Gastroesophageal sphincter (tissue), 3 donors: Measurements from ENCODE around the gene GPR39.

ENCODE experiments used
- EP300 ChIP-seq: sonication (generic); formaldehyde crosslinking; IDR thresholded peaks from one replicate; pipeline ENCODE4 v1.6.1; 2017; ENCODE audit warnings: antibody characterized with exemption, mild to moderate bottlenecking
- POLR2A ChIP-seq, 2 donors: fragments of 450-650 bp; IDR thresholded peaks; one replicate each; pipeline ENCODE4 v1.6.1; 2017; ENCODE audit warnings: antibody characterized with exemption in 2 of 2, mild to moderate bottlenecking in 2 of 2, moderate library complexity in 1 of 2
- POLR2AphosphoS5 ChIP-seq: sonication (generic); formaldehyde crosslinking; IDR thresholded peaks from one replicate; pipeline ENCODE4 v1.6.1; 2017; ENCODE audit warnings: antibody characterized with exemption
- TF ChIP-seq, protein P1 (sequence below), 4 experiments: fragments of 200-600 bp in 2 of 4; fragments of 450-650 bp in 2 of 4; sonication (generic) in 1 of 4; IDR thresholded peaks; one replicate each; pipeline ENCODE4 v1.5.1; 2017 to 2019; ENCODE audit warnings: antibody characterized with exemption in 4 of 4, mild to moderate bottlenecking in 2 of 4, moderate library complexity in 2 of 4

DNA sequence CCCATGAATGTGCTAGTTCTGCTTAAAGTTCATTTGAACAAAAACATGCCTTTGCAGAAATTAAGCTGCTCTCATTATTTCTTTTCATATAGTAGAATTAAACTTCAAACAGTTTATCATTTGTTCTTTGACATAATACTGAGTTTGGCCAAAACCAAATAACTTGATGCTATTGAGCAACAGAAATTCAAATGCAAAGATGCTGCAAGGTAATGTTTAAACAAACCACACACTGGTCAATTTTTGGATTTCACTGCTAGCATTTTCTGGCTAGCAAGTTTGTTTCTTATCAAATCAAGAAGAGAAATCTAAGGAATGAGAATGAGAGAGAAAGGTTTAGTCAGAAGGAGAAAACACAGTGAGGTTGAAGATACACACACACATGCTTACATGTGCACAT is 173.4 kb downstream of the GPR39 start:
- TF ChIP-seq, protein P1, sequence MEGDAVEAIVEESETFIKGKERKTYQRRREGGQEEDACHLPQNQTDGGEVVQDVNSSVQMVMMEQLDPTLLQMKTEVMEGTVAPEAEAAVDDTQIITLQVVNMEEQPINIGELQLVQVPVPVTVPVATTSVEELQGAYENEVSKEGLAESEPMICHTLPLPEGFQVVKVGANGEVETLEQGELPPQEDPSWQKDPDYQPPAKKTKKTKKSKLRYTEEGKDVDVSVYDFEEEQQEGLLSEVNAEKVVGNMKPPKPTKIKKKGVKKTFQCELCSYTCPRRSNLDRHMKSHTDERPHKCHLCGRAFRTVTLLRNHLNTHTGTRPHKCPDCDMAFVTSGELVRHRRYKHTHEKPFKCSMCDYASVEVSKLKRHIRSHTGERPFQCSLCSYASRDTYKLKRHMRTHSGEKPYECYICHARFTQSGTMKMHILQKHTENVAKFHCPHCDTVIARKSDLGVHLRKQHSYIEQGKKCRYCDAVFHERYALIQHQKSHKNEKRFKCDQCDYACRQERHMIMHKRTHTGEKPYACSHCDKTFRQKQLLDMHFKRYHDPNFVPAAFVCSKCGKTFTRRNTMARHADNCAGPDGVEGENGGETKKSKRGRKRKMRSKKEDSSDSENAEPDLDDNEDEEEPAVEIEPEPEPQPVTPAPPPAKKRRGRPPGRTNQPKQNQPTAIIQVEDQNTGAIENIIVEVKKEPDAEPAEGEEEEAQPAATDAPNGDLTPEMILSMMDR (IDR thresholded peaks at IDR 0.05) = no peak
- TF ChIP-seq POLR2AphosphoS5 = no peak
- TF ChIP-seq EP300 = no peak
- TF ChIP-seq POLR2A (IDR thresholded peaks at IDR 0.05) = no peak
